ENCODE results near the gene LYST.
"Not testable (repeated sequence)": the region's sequence is repeated elsewhere in the genome, so short reads cannot be mapped to it uniquely, and the experiment has no call there.

The LYST gene

DNA sequence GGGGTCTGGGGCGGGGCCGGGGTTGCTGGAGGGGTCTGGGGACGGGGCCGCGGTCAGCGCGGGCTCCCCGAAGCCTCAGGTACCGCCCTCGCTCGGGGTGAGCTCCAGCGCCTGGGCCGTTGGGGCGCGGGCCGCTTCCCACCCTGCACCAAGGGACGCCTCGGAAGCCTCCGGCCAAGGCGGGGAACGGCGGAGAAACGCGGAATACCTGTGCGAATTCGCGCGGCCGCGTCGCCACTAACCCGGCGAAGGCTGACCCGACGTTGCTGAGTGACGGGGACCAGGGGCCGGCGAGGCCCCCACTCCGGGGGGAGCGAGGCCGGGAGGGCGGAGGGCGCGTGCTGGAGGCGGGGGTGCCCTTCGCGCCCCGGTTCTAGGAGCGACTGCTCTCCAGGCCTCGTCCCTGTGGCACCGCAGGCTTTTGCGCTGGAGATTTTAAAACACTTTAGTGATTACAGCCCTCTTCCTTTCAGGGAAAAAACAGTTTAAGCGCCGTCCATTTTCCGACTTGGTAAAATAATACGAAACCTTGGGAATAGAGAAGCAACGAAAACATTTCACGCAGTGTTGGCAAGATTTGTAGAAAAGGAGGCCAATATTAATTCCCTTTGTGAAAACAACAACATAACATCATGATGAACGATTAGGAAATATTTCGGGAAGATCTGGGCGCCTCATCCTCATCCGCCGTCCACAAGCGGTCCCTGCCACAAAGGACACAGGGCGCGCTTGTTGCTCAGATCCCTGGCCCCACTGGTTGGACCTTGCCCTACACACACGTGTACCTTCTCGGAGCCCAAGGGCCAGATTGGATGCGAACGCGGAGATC lies 216.2 kb downstream of the LYST start:
- DNase-seq = no peak

DNA sequence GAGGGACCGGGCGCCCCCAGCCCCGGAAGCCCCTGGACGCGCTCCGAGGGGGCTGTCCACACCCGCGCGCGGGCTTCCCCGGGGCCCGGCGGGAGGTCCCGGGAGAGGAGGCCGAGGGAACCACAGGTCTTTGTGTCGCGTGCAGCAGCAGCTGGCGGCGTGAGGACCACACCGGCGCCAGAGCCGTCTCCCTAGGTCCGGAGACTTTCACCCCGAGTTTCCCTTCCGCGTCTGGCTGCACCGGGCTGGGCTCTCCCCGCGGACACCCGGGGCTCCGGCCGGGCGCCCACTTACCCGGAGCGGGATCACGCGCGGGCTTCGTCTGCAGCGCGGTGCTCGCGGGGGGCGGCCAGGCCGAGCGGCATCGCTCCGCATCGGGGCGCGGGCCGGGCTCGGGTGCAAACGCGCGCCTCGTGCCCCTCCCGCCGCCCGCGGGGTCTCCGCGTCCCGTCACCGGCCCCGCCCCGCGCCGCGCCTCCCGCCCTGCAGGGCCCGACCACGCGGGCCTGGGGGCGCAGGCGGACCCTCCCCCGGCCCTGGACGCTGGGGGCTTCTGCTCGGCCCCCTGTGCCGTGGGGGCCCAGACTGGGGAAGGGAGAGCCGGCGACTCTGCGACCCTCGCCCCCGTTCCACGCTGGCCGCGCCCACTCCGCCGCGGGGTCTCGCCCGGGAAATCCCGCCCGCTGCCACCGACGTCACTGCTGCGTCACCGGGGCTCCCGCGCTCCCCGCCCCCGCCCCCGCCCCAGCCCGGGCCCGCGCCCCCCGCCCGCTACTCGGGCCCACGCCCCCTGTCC lies 217.1 kb downstream of the LYST start, which contains the start of gene GNG4:
Gene GNG4, minus strand, starts transcription at position 417 of the 796 bp plus-strand sequence. CDS start 65,946 bp downstream, outside the sequence.
- peak; percentile 25 to 29 for DNase-seq

DNA sequence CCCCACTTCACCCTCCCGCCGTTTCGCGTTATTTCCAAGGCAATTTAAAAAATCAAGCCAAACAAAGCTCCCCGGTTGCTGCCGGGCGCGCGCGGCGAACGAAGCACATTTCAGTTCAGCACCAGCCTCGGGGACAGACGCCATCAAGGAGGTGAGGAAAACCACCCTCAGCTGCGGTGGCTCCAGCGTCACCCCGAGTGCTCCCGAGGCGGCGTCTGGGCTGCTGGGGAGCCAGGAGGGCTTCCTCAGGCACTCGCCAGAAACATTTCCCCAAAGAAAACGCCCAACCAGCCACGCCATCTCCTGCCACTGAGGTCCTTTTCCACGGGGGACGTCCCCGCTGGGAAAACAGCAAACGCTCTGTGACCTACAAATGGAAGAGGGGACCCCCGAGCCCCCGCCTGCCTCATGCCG lies 217.7 kb downstream of the LYST start:
- DNase-seq = peak; percentile 46 to 57

DNA sequence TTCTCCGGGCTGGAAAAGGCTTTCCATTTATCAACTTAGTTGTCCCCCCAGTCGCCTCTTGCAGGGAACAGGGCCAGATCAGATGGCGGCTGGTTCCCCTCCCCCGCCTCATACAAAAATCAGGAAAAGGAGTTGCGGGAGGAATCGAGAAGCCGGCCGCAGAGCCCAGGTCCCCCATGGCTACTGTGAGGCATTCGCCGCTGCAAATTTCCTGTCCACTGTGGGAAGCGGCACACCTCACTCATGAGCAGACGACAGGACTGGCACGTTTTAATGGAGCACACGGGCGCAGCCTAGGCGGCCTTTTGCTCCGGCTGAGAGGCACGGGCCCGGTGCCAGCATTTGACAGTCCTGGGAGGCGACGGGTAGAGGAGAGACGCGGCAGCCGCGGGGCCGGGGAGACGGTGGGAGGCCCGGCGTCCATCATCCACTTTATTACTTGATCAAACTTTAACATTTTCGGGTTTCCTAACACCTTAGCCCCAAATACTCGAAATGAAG lies 218.2 kb downstream of the LYST start:
- DNase-seq = no peak

DNA sequence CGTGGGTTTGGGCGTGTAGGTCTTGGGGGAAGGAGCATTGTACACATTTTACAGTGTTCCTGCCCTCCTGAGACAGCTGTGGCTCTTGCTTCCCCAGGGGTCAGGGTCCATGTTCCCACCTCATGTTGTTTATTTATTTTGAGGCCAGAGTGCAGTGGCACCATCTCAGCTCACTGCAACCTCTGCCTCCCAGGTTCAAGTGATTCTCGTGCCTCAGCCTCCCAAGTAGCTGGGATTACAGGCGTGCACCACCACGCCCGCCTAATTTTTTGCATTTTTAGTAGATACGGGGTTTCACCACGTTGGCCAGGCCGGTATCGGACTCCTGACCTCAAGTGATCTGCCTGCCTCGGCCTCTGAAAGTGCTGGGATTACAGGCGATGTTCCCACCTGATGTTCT lies 219.2 kb downstream of the LYST start:
- not testable (repeated sequence) for DNase-seq

DNA sequence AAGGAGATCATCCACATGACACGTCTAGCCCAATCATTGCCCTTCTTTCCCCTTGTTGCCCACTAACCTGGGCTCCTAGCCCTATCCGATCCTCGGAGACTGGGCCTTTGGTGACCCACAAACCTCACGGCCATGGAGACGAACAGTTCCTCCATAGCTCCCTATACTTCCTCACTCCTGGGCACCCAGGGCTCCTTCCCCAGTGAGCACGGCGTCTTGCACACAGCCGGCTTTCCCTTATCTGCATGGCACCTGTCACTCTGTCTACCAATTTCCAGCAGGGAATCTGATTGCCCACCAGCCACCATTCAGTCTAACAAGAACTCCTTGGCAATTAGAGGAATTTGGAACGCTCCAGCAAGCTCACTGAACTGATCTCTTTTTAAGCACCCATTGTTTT lies 220.2 kb downstream of the LYST start:
- DNase-seq = no peak

DNA sequence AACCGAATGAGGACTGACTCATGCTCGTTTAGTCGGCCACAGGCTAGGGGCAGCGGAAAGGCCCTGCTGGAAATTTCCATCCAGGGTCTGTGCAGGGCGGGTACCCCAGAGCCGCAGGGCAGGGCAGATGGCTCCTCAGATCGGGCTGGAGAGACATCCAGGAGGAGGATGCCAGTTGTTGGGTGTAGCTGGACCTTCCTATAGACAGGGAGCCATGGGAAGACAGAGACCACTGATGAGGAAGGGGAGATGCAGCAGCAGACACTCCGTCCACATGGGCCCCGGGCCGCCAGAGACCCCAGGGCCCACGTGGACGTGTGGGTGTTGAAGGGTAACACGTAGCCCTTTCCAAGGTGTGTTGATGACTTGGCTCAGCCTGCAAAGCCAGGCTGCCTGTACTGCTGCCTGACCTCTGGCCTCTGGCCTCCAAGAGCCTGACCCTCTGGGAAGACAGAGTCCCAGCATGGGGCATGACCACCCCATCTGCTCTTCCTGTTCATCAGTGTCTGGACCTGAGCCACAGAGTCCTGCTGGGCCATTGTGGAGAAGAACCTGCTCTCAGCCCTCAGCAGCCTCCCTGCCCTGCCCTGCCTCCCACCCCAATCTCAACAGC lies 221.9 kb downstream of the LYST start:
- no peak for DNase-seq

DNA sequence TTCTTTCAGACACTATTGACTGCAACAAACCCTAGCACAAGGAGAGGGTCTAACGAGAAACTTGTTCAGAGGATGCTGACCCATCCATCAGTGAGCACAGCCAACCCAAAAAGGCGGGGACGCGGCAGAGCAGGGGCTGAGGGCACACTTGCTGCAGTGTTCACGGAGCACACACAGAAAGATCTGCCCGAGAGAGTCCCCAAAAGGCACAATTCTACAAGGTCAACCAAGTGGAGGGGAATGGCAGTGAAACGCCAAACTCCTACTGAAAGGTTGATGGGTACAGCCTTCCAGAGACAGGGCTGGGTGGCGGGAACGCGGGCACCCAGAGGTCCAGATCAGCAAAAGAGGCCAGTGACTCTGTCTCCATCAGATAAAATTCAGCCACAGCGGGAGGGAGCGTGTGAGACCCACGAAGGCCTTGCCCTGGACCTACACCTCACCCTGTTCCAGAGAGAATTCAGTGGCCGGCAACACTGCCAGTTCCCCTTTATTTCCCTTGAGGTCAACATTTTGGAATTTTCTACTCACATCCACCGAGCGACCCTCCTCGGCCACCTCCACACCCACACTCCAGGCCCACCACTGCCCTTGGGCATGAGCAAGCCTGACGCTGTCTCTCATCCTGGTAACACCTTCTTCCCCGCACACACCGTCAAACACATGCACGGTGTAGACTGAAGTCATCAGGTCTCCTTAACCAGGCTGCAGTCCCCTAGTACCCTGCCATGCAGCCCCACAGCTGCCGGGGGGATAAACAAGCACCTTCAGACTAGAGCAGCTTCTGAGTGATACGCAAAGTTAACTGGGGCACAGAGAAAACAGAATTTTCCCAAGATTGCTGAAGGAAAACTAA lies 222.6 kb downstream of the LYST start:
- no peak for DNase-seq

DNA sequence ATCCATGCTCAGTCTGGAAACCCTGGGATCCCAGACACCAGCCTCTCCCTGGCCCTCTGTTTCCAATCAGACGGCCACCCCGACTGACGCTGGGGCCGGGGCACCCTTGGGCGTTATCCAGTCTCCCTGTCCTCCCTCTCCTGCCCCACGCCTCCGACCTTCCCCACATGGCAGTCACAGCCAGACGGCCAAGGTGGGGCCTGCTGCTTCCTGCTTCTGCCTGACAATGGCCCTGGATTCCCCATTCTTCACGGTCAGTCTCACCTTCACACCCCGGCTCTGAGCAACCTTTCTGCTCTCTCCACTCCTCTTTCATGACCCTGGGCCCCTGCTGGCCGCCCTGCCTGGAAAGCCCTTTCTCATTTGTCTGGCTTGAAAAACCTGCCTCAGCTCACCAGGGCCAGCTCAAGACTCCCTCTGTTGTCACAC lies 223.7 kb downstream of the LYST start:
- no peak for DNase-seq

DNA sequence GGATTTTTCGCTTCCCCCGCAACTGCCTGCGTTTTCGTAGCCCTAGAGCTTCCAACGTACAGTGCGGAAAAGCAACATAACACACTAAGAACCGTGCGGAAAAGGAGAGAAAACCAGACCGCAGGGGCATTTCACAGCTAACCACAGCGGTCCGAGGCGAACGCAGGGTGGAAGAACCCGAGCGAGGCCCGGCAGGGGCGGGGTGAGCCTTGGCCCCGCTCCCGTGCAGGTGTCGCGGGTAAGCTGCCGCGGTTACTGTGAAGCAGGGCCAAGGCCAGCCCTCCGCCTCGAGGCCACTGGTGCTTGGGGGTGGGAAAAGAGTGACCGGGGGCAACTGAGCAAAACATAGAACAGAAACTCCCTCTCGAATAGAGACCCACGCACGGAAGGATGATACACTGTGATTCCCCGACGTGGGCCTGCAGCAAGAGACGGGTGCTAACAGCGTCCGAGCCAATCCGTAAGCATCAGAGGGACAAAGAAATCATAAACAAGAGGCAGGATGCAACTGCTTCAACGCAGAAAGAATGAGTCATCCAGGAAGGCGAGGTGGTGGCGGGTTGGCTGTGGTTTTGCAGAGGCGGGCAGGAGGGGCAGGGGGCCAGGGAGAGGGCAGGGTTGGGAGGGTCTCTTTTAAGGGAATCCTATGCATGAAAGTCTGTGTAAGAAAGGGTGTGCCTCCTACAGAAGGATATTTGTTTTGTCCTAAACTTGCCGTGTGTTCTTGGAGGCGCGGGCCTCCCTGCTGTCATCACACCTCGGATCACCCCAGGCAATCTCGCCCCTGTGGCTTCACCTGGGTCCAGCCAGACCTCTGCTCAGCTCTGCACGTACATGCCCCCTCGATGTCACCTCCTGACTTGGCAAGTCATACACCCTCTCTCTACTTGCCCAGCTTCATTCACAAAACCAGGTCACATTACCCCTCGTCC lies 224.4 kb downstream of the LYST start:
- DNase-seq = peak; percentile 68 to 70

DNA sequence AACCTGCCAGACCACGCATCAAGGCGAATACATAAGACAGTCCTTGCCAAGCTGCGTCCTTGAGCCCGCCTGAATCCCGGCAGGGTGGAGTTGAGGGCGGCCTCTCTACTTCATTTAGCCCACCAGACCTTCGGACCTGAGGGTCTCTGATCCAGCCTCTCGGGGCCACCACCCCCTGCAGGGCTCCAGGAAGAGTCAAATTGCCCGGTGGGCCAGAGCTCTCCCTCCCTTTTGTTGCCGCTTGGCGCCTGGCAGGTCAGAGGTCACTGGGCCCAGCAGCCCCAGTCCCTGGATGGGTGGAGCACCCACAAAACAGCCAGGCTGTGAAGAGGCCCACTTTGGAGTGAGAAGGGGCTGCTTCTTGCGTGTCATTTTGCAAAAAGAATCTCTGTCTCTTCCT lies 226.1 kb downstream of the LYST start:
- no peak for DNase-seq

DNA sequence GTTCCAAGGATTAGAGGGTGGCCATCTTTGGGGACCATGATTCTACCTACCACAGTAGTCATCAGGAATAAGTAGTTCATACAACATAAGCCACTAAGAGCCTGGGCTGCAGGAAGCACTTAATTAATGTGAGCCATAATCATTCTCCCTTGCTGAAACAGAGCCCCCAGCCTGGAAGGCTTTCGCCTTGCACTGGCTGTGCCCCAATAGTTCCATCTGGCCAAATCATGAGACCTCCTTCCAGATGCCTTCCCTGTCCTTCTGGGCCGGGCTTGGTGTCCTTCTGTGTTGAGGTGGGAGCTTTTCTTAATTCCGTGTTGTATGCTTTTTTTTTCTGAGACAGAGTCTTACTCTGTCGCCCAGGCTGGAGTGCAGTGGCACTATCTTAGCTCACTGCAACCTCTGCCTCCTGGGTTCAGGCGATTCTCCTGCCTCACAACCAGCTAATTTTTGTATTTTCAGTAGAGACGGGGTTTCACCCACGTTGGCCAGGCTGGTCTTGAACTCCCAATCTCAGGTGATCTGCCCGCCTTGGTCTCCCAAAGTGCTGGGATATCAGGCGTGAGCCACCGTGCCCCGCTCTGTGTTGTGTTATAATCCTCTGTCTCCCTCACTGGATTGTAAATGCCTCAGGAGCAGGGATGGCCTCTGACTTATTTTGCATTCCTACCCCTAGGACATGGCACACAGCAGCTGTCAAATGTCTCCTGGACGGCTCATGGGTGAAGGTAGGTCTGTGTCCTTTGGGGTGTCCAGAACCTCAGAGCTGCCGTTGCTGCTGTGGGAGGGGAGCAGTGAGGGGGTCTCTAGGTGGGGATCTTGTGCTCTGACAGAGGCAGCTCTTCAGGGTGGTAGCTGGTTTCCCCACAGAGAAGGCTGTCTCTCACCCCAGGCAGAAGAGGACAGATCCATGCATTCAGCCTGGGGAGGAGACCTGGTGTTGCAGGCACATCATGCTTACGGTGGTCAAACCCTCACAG lies 227.2 kb downstream of the LYST start:
- no peak for DNase-seq

DNA sequence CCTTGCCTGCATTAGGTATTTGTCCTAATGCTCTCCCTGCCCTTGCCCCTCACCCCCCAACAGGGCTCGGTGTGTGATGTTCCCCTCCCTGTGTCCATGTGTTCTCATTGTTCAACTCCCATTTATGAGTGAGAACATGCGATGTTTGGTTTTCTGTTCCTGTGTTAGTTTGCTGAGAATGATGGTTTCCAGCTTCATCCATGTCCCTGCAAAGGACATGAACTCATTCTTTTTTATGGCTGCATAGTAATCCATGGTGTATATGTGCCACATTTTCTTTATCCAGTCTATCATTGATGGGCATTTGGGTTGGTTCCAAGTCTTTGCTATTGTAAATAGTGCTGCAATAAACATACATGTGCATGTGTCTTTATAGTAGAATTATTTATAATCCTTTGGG lies 228.1 kb downstream of the LYST start:
- DNase-seq = not testable (repeated sequence)

DNA sequence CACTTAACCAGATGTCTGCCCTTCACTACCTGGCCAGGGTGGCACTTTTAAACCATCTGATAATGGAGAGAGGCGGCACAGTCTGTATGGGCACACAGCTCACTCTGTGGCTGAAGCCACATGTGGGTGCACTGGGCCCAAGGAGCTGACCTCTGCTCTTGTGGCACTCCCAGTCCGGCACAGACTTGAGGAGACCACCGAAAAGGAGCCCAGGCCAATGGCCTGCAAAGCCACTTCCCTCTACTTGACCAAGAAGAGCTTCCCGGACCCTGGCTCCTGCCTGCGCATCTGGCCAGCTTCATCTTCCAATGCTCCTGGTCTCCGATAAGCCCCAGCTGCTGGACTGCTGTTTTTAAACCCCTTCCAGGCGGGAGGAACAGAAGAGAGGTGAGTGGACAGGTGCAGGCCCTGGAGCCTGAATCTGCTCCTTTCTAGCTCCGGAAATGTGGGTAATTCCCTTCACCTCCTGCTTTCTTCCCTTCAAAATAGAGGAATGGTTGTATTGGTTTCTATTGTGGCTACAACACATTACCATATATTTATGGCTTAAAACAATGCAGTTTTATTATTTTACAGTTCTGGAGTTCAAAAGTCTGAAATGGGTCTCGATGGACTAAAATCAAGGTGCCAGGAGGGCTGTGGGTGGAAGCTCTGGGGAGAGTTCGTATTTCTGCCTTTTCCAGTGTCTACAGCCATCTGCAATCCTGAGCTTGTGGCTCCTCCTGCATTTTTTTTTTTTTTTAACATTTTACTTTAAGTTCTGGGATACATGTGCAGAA lies 228.8 kb downstream of the LYST start:
- no peak for DNase-seq

DNA sequence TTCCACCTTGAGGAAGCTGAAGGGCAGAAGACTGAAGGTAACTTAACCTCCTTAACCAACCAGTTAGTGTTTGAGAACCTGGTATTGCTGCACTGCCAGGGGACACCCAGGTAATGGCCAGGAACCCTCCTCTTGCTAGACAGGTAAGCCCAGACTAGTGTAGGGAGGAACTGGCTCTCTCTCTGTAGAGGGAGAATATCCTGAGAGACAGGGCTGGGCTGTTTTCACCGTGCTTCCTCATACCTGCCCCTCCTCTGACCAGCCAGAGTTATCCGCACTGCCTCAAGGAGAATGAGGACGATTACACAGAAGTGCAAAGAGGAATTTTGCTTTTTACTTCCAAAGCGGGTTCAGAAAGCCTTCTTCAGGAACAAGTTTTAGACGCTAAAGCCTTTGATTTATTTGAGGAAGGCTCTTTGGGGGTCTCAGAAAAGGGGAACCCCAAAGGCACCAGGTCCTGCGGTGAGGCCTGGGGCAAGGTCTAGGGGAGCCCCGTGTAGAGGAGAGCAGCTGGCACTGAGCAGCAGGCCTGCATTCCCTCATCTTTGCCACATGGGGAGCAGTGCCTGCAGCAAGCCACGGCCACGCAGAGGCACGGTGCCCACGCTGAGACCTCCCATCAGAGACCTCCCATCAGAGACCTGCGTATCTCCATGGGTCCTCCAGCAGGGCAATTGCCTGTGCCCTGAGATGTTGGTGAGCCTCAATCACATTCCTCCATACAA lies 230.6 kb downstream of the LYST start:
- no peak for DNase-seq

DNA sequence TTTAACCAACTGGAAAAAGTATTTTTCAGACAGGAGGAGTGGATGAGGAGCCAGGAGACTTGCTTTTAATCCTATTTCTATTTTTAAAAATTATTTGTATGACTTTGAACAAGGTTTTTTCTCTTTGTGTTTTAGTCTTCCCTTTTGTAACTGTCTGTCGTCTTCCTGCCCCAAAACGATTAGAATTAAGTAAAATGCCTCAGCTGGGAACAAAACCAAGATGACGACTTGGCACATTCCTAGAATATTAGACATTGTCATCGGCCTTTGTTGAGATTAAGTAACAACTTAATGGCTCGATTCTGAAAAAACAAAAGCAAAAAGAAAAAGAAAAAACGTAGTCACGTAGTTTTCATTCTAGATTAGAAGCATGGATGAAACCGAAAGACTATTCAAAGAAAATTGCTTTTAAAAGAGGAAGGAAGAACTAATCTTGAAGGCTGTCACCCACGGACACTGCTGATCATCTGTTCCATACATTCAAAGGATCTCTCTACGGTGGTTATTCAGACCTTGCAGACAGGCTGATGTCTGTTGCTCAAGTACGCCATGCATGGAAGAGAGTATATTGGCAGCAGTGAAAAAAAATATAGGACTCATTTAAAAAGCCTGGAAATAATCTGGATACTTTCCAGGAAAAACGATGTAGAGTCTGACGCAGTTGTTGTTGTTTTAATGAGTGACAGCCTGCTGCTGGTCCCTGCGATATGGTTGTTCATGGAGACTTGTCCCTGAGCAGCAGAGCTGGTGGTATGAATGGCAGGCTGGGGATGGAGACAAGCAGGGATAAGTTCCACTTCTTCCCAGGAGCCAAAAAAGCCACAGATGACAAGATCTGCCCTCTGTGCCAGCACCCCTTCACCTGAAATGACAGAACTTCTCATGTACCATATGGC lies 234.0 kb downstream of the LYST start:
- DNase-seq = no peak

DNA sequence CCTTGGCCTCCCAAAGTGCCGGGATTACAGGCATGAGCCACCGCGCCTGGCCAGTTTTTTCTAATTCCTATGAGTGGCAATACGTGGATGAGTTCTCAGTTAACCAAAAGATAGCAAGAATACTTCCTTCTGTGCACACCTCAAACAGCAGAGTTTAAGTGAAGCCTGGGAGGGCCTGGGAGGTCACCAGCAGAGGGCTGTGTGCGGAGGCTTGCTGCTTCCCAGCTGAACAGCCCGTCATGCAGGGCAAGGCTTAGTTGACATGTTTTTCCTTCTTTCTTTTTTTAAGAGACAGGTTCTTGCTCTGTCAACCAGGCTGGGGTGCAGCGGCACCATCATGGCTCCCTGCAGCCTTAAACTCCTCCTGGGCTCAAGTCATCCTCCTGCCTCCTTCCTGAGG lies 234.9 kb downstream of the LYST start:
- DNase-seq = no peak
